COR-L47 (cell line): ENCODE measurements around the gene SCFD2.
"Not testable (repeated sequence)": the region's sequence is repeated elsewhere in the genome, so short reads cannot be mapped to it uniquely, and the experiment has no call there.

Source experiments
- DNase-seq: peaks from one replicate; lab custom pipeline; 2025; lab: John Stamatoyannopoulos, UW

The SCFD2 gene

DNA sequence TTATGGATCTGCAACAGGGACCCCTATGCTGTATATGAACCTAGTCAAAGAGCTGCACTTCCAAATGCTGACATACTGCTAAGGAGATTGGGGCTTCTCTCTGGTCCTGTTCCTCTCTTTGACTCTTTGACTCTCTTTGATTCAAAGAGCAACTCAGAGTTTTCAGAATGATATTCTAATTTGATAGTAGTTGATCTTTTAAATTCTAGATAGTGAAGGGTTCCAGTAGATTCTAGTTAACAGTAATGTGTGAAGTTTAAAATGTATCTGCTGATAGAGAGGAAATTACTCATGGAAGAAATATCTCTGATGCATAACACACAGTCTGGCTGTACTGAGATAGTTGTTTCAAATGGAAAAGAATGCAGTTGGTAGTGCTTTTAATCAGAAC, 264.7 kb downstream of the SCFD2 start:
- DNase-seq = no peak

DNA sequence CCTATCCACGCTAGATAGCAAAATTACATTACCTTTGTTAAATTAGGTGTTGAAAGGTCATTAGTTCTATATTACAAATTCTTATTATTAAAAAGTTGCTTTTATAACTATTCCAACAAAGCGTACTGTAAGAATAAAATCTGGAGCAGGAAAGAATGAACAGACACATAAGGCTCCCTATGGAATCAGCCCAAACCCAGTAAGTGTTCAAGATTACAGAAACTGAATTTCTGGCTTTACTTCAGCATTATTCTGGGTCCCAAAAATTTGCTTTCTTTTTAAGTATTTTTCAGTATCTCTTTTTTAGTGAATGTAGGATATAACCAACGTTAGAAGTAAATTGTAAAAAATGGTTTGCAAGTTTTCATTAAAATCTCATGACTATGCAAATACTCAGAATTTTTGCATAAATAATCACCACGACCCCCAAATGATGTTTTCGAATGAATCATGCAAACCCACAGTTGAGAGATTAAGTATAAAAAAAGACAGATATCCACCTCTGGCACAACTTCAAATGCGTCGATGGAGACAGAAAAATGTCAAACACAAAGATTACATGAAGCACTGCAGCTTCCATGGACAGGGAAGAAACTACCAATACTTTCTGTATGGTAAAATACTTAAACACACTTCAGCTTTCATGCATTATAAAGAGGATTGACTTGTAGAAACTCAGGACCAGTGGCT, 265.2 kb downstream of the SCFD2 start:
- DNase-seq = no peak

DNA sequence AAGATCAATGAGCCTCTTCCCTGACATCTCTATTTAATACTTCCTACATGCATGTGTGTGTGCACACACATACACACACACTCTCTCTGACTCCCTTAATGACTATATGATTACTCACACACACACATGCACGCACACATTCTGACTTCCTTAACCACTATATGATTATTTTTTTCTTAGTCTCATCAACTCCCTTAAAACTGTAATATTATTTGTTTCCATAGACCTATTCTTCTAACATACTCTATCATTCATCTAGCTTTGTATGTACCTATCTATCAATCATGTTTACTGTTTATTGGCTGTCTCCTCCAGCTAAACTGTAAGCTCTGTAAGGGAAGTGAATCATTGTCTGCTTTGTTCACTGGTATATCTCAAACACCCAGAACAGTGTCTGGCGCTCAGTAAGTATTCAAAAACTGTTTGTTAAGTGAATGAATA, 267.2 kb downstream of the SCFD2 start:
- DNase-seq = no peak

DNA sequence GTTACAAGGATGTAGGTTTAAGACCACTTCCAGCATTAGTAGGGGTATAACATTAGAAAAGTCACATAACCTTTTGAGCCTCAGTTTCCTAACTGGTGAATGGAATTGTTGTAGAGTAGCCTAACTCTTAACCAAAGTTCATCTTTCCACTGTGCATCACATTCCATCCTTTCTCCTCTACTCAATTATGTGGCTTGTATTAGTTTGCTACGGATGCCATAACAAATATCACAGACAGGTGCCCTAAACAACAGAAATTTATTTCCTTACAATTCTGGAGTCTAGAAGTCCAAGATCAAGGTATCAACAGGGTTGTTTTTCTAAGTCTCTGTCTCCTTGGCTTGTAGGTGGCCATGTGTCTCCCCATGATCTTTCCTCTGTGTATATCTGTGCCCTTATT, 271.8 kb downstream of the SCFD2 start:
- no peak for DNase-seq

DNA sequence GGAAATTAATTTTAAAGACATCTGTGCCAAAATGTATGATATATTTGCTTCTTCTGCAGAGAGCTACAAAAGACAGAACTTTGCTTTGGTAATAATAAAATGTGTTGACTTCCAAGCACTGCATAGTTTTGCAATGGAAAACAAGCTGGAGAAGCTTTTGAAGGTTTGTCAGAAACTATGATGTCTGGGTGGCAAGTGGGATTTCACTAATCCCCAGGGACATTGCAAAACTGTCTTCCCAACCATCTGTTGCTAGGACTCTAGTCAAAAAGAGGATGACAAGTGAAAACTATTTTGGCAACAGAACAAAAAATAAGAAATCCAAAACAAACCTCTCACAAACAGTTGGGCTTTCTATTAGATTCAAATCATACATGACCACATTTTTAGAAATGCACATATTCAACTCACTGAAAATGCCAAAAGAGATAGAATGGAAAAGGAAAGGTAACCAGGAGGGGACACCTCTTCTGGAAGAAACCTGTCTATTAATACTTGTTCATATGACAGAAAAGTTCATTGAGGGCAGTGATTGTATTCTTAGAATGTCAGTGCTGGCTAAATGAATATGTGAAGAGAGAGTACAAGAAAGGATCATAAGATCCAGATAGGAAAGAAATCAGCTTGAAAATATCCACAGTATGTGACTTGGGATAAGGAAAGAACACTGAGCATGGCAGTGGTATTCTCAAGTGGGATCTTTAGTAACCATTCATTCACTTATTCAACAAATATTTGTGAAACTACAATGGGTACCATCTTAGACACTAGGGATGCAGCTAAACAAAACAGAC, 275.7 kb downstream of the SCFD2 start:
- DNase-seq = no peak

DNA sequence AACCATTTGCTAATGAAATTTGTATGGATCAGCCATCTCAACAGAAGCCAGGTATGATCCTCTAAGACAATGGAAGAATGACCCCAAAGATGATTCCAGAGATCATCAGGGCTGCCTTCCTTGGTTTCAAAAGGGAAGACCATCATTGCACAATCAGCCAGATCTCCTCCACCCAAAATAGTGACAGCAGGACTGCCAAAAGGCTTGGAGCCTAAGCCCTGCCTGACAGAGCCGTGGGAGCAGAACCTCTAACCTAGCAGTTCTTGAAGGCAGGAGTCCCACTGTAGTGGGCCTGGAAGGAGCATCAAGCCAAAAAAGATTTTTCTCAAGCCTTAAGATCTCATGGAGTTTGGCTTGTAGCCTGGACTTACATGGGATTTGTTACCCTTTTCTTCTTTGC, 277.7 kb downstream of the SCFD2 start:
- no peak for DNase-seq

DNA sequence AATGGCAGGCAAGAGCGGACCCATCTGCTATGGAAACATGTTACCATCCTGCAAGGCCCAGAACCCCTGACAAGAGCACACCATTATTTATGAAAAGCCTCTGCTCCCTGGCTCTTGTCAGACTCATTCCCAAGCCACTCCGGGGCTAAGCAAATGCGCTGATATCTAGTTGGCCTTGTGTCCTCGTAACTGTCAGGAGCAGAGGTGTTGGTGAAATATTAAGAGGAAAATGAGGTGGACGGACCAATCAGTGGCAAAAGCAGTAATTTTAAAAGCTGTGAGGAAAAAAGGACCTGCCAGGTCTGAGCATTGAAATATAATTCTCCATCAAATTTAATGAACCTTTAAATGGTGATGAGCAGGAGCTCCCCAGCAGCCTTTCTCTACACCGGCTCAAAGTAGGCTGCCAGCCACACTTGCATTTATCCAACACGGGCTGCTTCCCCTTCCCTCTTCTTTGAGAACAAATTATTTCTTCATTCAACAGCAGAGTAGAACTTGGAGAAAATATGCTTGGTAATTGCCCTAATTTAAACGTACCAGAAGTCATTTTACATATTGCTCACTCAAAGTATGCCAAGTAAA, 289.4 kb downstream of the SCFD2 start:
- no peak for DNase-seq

DNA sequence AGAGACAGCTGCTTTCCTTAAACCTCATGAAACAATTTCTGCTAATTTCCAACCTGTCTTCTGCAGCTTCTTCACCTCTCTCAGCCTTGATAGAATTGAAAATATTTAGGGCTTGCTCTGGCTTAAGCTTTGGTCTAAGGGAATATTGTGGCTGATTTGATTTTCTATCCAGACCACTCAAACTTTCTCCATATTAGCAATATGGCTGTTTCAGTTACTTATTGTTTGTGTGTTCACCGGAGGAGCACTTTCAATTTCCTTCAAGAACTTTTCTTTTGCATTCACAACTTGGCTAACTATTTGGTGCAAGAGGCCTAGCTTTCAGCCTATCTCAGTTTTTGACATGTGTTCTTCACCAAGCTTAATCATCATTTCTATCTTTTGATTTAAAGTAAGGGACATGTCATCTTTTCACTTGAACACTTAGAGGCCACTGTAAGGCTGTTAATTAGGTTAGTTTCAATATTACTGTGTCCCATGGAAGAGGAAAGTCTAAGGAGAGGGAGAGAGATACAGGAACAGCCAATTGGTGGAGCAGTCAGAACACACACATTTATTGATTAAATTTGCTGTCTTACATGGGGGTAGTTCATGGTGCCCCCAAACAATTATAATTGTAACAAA, 290.6 kb downstream of the SCFD2 start:
- DNase-seq = no peak

DNA sequence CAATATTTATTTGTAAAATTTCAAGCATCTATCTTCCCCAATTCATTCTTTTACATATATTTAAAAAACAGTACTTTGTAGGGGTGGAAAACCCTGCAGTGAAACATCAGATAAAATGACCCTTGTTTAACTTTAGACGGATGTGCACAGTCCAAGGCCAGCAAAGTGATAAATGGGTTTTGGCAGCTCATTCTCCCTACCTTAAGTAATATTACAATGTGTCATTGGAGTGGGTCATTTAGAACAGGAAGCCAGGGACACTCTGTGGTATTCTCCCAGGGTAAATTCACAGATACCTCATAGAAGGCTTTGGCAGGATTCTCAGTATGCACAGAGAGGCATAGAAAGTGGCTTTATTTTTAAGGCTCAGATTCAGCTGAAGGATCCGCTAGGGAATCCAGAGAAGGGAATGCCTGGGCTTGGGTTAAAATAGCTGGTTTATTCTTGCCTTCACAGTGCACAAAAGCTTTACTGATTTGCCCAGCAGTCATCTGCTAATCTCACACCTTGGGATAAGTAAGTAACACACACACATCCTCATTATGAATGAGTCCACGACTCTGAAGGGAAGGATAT, 297.0 kb downstream of the SCFD2 start:
- DNase-seq = no peak

DNA sequence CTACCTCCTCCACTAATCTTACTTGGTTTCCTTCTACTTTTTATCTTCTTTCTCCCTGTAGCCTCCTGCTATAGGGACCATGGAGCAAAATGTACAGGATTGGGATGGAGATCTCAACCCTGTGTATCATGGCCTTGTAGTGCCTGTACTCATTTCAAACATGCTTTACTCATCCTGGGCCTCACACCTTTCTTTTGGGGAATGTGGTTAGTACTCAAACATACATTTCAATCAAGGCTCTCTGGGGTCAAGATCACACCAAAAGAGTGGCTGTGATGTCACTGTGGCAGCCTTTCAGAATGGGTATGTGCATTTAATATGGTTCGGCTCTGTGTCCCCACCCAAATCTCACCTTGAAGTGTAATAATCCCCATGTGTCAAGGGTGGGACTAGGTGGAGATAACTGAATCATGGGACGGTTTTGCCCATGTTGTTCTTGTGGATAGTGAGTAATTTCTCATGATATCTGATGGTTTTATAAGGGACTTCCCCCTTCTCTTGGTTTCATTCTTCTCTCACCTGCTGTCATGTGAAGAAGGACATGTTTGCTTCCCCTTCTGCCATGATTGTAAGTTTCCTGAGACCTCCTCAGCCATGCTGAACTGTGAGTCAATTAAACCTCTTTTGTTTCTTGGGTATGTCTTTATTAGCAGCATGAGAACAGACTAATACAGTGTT, 298.6 kb downstream of the SCFD2 start:
- DNase-seq = no peak

DNA sequence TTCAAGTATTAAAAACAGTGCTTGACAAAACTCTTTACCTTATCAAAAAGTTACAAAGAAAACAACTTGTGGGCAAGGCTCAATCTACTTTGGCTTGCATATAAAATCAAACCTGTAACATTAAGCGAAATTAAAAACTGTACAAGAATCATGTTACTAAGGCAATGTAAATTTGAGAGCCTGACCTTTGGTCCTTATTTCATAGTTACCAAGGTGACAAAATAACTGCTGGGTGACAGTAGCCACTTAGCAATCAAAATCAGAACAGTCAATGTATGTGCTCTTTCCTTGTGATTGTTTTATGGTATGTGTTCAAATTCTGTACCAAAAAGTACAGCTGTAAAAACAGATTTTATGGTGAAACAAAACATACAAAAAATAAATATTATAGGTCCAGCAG, 299.7 kb downstream of the SCFD2 start:
- no peak for DNase-seq

DNA sequence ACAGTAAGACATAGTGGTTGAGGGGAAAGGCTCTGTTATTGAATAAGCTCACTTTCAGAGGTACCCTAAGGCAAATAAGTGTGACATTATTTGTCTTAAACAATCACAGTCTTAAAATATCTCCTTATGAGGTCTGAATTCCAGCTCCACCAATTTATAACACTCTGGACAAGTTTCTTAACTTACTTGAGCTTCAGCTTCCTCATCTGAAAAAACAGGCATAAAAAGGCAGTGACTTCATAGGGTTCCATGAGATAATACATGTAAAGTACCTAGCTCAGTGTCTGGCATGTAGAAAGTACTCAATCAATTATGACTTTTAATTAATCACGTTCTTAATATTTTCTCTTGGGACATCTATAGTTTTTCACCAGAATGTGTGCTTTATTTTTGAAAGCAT, 301.3 kb downstream of the SCFD2 start:
- no peak for DNase-seq

DNA sequence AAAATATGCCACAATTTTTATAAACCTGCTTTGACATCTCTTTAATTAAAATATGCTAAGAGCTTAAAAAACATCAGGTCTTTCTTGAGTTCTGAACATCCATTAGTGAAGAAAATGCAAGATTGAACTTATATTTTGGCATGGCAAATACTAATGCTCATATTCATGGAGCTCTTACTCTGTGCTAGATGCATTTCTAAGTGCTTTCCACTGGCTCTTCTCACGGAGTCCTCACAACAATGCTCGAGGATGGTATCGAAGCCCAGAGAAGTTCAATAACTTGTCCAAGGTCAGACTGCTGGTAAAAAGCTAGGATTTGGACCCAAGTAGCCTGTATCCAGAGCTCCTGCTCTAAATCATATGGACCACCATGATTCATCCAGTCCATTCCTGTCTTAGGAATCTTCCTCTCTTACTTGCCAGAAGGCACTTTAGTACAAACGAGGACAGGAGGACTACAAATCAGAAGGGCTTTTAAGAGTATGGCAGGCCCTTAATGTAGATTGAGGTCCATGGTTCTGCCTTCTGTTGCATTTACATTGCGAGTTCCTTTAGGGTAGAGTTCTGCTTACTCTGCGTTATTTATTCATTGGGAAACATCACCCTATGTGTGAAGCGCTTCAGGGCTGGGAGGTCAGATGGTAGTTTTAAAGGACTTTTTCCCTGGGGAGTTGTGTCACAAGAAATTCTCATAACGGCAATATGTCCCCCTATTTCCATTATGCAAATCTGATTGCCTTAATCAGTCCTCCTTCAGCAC, 304.6 kb downstream of the SCFD2 start:
- DNase-seq = no peak

DNA sequence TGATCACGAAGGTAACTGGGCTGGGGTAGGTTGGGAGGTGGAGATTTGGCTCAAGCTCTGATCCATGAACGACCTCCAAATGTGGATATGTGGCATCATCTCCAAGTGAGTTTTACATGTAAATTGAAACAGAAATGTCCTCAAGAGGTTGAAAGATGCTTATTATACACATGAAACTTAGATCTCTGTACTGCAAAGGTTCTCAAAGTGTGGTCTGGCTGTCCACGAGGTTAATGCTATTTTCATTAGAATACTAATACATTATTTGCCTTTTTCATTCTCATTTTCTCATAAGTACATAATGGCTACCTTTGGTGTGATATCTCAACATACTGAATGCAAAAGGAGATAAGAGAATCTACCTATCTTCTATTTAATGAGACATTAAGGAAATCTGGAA, 305.6 kb downstream of the SCFD2 start:
- no peak for DNase-seq

DNA sequence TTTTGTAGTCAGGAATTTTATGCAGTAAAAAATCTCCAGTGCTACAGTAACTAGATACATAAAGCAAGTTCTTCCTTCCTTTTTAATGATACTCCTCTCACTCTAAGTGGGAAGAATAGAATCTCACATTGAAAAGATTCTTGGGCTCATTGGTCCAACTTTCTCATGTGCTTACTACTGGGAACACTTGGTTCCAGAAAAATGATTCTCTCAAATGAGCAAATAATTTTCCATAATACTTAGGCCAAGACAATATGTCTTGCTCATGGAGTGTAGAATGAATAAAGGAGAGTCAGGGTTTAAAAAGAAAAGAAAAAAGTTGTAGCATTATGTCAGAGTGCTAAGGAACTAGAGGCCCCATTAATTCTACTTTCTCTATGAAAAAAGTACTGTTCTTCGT, 306.0 kb downstream of the SCFD2 start:
- DNase-seq = no peak

DNA sequence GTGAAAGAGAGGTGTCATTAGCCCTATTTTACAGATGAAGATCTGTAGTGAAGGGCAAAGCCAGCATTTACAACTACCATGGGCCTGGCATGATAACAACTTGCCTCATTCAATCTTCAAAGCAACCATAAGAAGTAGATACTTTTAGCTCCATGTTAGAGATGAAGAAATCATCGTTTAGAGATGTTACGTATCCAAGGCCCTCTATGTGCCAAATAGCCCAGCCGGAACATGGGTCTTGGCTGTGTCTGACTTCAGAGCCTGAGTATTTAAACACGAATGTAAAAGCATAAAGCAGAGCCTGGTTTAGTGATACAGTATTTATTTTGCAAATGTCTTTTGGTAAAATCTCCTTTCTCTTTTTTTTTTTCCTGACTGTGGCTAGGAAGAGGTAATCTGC, 306.6 kb downstream of the SCFD2 start:
- no peak for DNase-seq

DNA sequence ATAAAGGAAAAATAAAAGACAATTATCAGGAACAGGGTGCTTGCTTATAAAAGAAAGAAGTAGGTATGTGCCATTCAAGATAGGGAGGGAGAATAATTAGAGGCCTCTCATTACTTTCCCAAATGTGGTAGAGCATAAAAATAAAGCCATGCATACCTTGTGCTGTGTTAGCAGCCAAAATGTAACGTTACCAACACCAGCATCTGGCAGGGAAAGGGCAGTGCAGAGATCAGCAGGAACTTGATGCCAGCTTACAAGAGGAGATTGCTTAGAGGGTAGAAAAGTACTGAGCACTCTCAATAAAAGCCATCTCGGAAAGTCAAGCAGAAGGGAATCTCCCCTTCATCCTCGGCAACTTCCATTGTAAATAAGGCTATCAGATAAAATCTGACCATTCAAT, 308.2 kb downstream of the SCFD2 start:
- no peak for DNase-seq

DNA sequence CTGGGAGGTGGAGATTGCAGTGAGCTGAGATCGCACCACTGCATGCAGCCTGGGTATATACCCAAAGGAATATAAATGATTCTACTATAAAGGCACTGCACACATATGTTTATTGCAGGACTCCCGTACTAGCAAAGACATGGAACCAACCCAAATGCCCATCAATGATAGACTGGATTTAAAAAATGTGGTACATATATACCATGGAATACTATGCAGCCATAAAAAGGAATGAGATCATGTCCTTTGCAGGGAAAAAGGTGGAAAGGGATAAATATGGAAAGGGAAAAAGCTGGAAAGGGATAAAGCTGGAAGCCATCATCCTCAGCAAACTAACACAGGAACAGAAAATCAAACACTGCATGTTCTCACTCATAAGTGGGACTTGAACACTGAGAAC, 308.8 kb downstream of the SCFD2 start:
- DNase-seq = not testable (repeated sequence)

DNA sequence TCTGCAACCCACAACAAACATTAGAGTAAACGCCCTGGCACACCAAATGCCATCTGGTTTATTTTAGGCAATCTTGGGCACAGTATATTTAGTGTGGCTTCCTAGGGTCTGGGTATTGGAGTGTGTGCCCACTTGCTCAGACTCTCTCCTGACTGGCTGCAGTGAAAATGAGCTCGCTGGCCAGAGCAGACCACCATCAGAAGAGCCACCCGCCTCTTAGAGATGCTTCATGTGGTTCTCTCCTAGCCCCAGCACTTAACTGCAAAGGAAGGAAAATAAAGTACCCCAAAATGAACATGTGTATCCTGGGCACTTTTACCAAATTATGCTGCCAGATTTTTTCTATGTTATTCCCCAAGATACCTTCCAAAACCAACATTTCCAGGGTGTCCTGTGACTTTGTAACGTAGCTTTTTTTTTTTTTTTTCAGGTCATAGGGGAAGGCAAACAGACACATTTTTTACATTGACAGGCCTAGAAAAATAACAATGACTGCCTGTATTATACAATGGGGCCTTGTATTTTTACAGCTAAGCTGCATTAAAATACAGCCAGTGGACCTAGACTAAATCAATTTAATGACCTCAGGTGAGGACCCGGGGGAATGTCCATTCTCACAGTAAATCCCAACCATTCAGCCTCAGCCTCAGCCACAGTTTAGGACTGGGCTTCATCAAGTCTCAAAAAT, 310.0 kb downstream of the SCFD2 start:
- DNase-seq = no peak

DNA sequence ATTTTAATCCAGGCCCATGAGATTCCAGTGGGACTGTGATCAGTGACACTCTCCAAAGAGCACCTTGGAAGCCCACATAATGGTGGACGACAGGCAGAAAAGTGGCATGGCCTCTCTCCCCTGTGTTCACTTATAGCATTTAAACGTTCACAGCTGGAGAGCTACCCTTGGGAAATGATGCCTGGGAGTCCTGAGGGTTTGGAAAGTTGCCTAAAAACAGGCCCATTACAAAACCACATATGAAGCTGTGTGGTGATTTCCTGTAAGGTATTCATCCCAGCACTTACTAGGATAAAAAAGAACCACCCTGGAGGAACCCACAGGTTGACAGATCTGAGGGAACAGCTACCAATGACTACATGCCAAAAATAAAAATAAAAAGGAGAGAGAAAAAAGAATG, 310.6 kb downstream of the SCFD2 start:
- DNase-seq = peak; percentile 41

DNA sequence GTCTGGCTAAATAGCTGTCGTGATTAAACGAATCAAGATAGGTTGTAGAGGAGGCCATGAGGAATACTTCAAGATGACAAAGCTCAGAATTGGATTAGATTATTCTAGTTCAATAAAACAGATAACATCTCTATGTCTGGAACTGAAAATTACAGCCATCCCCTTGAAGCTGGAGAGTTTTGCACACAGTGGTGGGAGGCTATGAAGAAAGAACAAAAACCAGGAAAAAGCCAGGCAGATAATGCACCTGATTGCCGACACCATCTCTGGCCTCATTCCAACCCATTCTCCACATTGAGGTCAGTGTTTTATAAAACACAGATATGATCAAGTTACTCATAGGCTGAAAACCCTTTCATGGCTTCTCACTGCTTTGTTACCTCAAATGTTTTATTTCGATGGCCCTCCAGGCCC, 315.5 kb downstream of the SCFD2 start:
- DNase-seq = no peak
